Thyroid gland (tissue), 4 donors: ENCODE results near the gene MAST4.

ENCODE experiments used
- POLR2A ChIP-seq, 2 donors: fragments of 450-650 bp; IDR thresholded peaks; one replicate each; pipeline ENCODE4 v1.6.1; 2017; ENCODE audit warnings: antibody characterized with exemption in 2 of 2, mild to moderate bottlenecking in 2 of 2, moderate library complexity in 1 of 2
- TF ChIP-seq, protein P1 (sequence below), 6 experiments: fragments of 200-600 bp in 3 of 6; fragments of 450-650 bp in 3 of 6; sonication (generic) in 3 of 6; IDR thresholded peaks; one replicate each; pipeline ENCODE4 v1.5.1; 2016 to 2019; ENCODE audit warnings: antibody characterized with exemption in 6 of 6, mild to moderate bottlenecking in 2 of 6, inconsistent platforms in 1 of 6, moderate library complexity in 1 of 6

DNA sequence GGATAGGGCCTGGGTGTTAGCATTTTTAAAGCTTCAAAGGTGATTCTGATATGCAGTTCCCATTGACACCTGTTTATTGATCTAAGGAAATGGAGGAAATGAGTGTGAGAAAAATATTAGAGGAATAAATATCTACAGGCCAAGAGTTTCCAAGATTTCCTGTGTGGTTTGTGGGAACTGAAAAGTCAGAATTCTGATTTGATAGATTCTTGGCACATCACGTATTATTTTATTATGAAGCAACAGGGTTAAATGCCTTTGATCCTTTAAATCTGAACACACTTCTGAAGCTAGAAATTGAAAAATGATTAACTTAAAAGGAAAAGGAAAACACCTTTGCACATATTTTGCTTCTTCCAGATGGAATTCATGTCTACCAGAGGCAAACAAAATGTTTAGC lies 486.7 kb downstream of the MAST4 start:
- TF ChIP-seq, protein P1, sequence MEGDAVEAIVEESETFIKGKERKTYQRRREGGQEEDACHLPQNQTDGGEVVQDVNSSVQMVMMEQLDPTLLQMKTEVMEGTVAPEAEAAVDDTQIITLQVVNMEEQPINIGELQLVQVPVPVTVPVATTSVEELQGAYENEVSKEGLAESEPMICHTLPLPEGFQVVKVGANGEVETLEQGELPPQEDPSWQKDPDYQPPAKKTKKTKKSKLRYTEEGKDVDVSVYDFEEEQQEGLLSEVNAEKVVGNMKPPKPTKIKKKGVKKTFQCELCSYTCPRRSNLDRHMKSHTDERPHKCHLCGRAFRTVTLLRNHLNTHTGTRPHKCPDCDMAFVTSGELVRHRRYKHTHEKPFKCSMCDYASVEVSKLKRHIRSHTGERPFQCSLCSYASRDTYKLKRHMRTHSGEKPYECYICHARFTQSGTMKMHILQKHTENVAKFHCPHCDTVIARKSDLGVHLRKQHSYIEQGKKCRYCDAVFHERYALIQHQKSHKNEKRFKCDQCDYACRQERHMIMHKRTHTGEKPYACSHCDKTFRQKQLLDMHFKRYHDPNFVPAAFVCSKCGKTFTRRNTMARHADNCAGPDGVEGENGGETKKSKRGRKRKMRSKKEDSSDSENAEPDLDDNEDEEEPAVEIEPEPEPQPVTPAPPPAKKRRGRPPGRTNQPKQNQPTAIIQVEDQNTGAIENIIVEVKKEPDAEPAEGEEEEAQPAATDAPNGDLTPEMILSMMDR (IDR thresholded peaks at IDR 0.05), result no peak
- no peak for TF ChIP-seq POLR2A (IDR thresholded peaks at IDR 0.05)
